ENCODE data around the gene MED28.

MED28 gene

GRCh38 chr4:17613761-17614415 lies 553 bp upstream of the MED28 start:
- no peaks in the 10 kb centered on the region for H3K27me3 ChIP-seq (ENCODE audit: control insufficient read depth in 5 of 5, insufficient read depth in 4 of 5, low read length in 5 of 5)
- peak overlapping the region; percentile 96 for H3K27ac ChIP-seq (ENCODE audit: low read depth, low read length)
- no peaks in the 10 kb centered on the region for H3K9me3 ChIP-seq (ENCODE audit: control insufficient read depth in 5 of 5, low read length in 5 of 5)
- H3K36me3 ChIP-seq (ENCODE audit: control insufficient read depth in 5 of 5, insufficient read depth in 5 of 5, low read length in 5 of 5) = peaks cover 0 to 14% (median 13%) of the 10 kb centered on the region in 5 donors
- H3K4me1 ChIP-seq (ENCODE audit: control insufficient read depth in 5 of 5, insufficient read depth in 5 of 5, low read length in 5 of 5) = peaks cover 5 to 32% (median 28%) of the 10 kb centered on the region in 5 donors
- H3K4me3 ChIP-seq (ENCODE audit: low read depth in 1 of 5, low read length in 5 of 5) = peak overlapping the region; percentile 91 to 99 (median 98)
- peak overlapping the region; percentile 87 to 100 (median 98) for H3K9ac ChIP-seq (ENCODE audit: low read length in 5 of 5)

GRCh38 chr4:17616283-17616682 lies 1.8 kb downstream of the MED28 start:
- peak overlapping the region in 2 of 5 donors; percentile 32 to 53 for H3K4me3 ChIP-seq (ENCODE audit: low read depth in 1 of 5, low read length in 5 of 5)
- H3K9me3 ChIP-seq (ENCODE audit: control insufficient read depth in 5 of 5, low read length in 5 of 5) = no peaks in the 10 kb centered on the region
- H3K9ac ChIP-seq (ENCODE audit: low read length in 5 of 5) = peak overlapping the region in 1 of 5 donors; percentile 59
- H3K36me3 ChIP-seq (ENCODE audit: control insufficient read depth in 5 of 5, insufficient read depth in 5 of 5, low read length in 5 of 5) = peaks cover 5 to 36% (median 33%) of the 10 kb centered on the region in 5 donors
- no peaks in the 10 kb centered on the region for H3K27me3 ChIP-seq (ENCODE audit: control insufficient read depth in 5 of 5, insufficient read depth in 4 of 5, low read length in 5 of 5)
- H3K4me1 ChIP-seq (ENCODE audit: control insufficient read depth in 5 of 5, insufficient read depth in 5 of 5, low read length in 5 of 5) = peaks cover 5 to 38% (median 35%) of the 10 kb centered on the region in 5 donors
- H3K27ac ChIP-seq (ENCODE audit: low read depth, low read length) = no peak overlapping the region

GRCh38 chr4:17618926-17619325 lies 4.5 kb downstream of the MED28 start:
- H3K4me1 ChIP-seq (ENCODE audit: control insufficient read depth in 5 of 5, insufficient read depth in 5 of 5, low read length in 5 of 5) = peaks cover 5 to 36% (median 35%) of the 10 kb centered on the region in 5 donors
- H3K27me3 ChIP-seq (ENCODE audit: control insufficient read depth in 5 of 5, insufficient read depth in 4 of 5, low read length in 5 of 5) = no peaks in the 10 kb centered on the region
- H3K9ac ChIP-seq (ENCODE audit: low read length in 5 of 5) = peak overlapping the region in 3 of 5 donors; percentile 2 to 56 (median 12)
- no peak overlapping the region for H3K27ac ChIP-seq (ENCODE audit: low read depth, low read length)
- no peaks in the 10 kb centered on the region for H3K9me3 ChIP-seq (ENCODE audit: control insufficient read depth in 5 of 5, low read length in 5 of 5)
- H3K36me3 ChIP-seq (ENCODE audit: control insufficient read depth in 5 of 5, insufficient read depth in 5 of 5, low read length in 5 of 5) = peaks cover 22 to 63% (median 58%) of the 10 kb centered on the region in 5 donors
- no peak overlapping the region for H3K4me3 ChIP-seq (ENCODE audit: low read depth in 1 of 5, low read length in 5 of 5)

- no peaks in the 10 kb centered on the region for H3K9me3 ChIP-seq (ENCODE audit: control insufficient read depth in 5 of 5, low read length in 5 of 5)
- H3K36me3 ChIP-seq (ENCODE audit: control insufficient read depth in 5 of 5, insufficient read depth in 5 of 5, low read length in 5 of 5) = peaks cover 28 to 69% (median 64%) of the 10 kb centered on the region in 5 donors
- peaks cover 5 to 36% (median 33%) of the 10 kb centered on the region in 5 donors for H3K4me1 ChIP-seq (ENCODE audit: control insufficient read depth in 5 of 5, insufficient read depth in 5 of 5, low read length in 5 of 5)
- H3K4me3 ChIP-seq (ENCODE audit: low read depth in 1 of 5, low read length in 5 of 5) = no peak overlapping the region
- H3K27ac ChIP-seq (ENCODE audit: low read depth, low read length) = no peak overlapping the region
- no peaks in the 10 kb centered on the region for H3K27me3 ChIP-seq (ENCODE audit: control insufficient read depth in 5 of 5, insufficient read depth in 4 of 5, low read length in 5 of 5)
- H3K9ac ChIP-seq (ENCODE audit: low read length in 5 of 5) = peak overlapping the region in 3 of 5 donors; percentile 2 to 56 (median 12)
Observed at GRCh38 chr4:17619416-17620105, 5.1 kb downstream of the MED28 start.

- H3K27me3 ChIP-seq (ENCODE audit: control insufficient read depth in 5 of 5, insufficient read depth in 4 of 5, low read length in 5 of 5) = no peaks in the 10 kb centered on the region
- no peak overlapping the region for H3K27ac ChIP-seq (ENCODE audit: low read depth, low read length)
- H3K4me3 ChIP-seq (ENCODE audit: low read depth in 1 of 5, low read length in 5 of 5) = no peak overlapping the region
- H3K9me3 ChIP-seq (ENCODE audit: control insufficient read depth in 5 of 5, low read length in 5 of 5) = no peaks in the 10 kb centered on the region
- H3K9ac ChIP-seq (ENCODE audit: low read length in 5 of 5) = no peak overlapping the region
- peaks cover 43 to 98% (median 89%) of the 10 kb centered on the region in 5 donors for H3K36me3 ChIP-seq (ENCODE audit: control insufficient read depth in 5 of 5, insufficient read depth in 5 of 5, low read length in 5 of 5)
- H3K4me1 ChIP-seq (ENCODE audit: control insufficient read depth in 5 of 5, insufficient read depth in 5 of 5, low read length in 5 of 5) = peaks cover 0 to 11% (median 9%) of the 10 kb centered on the region in 5 donors
Observed at GRCh38 chr4:17623451-17624001, 9.1 kb downstream of the MED28 start.

- H3K9ac ChIP-seq (ENCODE audit: low read length in 5 of 5) = no peak overlapping the region
- H3K27me3 ChIP-seq (ENCODE audit: control insufficient read depth in 5 of 5, insufficient read depth in 4 of 5, low read length in 5 of 5) = no peaks in the 10 kb centered on the region
- peaks cover 47 to 98% (median 94%) of the 10 kb centered on the region in 5 donors for H3K36me3 ChIP-seq (ENCODE audit: control insufficient read depth in 5 of 5, insufficient read depth in 5 of 5, low read length in 5 of 5)
- H3K4me3 ChIP-seq (ENCODE audit: low read depth in 1 of 5, low read length in 5 of 5) = no peak overlapping the region
- no peaks in the 10 kb centered on the region for H3K9me3 ChIP-seq (ENCODE audit: control insufficient read depth in 5 of 5, low read length in 5 of 5)
- no peak overlapping the region for H3K27ac ChIP-seq (ENCODE audit: low read depth, low read length)
- no peaks in the 10 kb centered on the region for H3K4me1 ChIP-seq (ENCODE audit: control insufficient read depth in 5 of 5, insufficient read depth in 5 of 5, low read length in 5 of 5)
Observed at GRCh38 chr4:17624821-17625220, 10.4 kb downstream of the MED28 start.

- Histone ChIP-seq H3K9ac (ENCODE audit: low read length in 5 of 5) (no peak overlapping the region), H3K27ac (ENCODE audit: low read depth, low read length) (no peak overlapping the region), H3K36me3 (ENCODE audit: control insufficient read depth in 5 of 5, insufficient read depth in 5 of 5, low read length in 5 of 5) (peaks cover 32 to 93% (median 82%) of the 10 kb centered on the region in 5 donors), H3K27me3 (ENCODE audit: control insufficient read depth in 5 of 5, insufficient read depth in 4 of 5, low read length in 5 of 5) (no peaks in the 10 kb centered on the region), H3K9me3 (ENCODE audit: control insufficient read depth in 5 of 5, low read length in 5 of 5) (no peaks in the 10 kb centered on the region), H3K4me3 (ENCODE audit: low read depth in 1 of 5, low read length in 5 of 5) (no peak overlapping the region), H3K4me1 (ENCODE audit: control insufficient read depth in 5 of 5, insufficient read depth in 5 of 5, low read length in 5 of 5) (no peaks in the 10 kb centered on the region)
Observed at GRCh38 chr4:17630228-17630627, 15.8 kb downstream of the MED28 start.

GRCh38 chr4:17633600-17633999 lies 19.2 kb downstream of the MED28 start:
- Histone ChIP-seq H3K4me3 (ENCODE audit: low read depth in 1 of 5, low read length in 5 of 5) (no peak overlapping the region), H3K4me1 (ENCODE audit: control insufficient read depth in 5 of 5, insufficient read depth in 5 of 5, low read length in 5 of 5) (no peaks in the 10 kb centered on the region), H3K9me3 (ENCODE audit: control insufficient read depth in 5 of 5, low read length in 5 of 5) (no peaks in the 10 kb centered on the region), H3K9ac (ENCODE audit: low read length in 5 of 5) (no peak overlapping the region), H3K27me3 (ENCODE audit: control insufficient read depth in 5 of 5, insufficient read depth in 4 of 5, low read length in 5 of 5) (no peaks in the 10 kb centered on the region), H3K36me3 (ENCODE audit: control insufficient read depth in 5 of 5, insufficient read depth in 5 of 5, low read length in 5 of 5) (peaks cover 18 to 66% (median 53%) of the 10 kb centered on the region in 5 donors), H3K27ac (ENCODE audit: low read depth, low read length) (no peak overlapping the region)

GRCh38 chr4:17635056-17635455 lies 20.6 kb downstream of the MED28 start:
- Histone ChIP-seq H3K9me3 (ENCODE audit: control insufficient read depth in 5 of 5, low read length in 5 of 5) (no peaks in the 10 kb centered on the region), H3K27ac (ENCODE audit: low read depth, low read length) (no peak overlapping the region), H3K4me1 (ENCODE audit: control insufficient read depth in 5 of 5, insufficient read depth in 5 of 5, low read length in 5 of 5) (no peaks in the 10 kb centered on the region), H3K27me3 (ENCODE audit: control insufficient read depth in 5 of 5, insufficient read depth in 4 of 5, low read length in 5 of 5) (no peaks in the 10 kb centered on the region), H3K9ac (ENCODE audit: low read length in 5 of 5) (no peak overlapping the region), H3K4me3 (ENCODE audit: low read depth in 1 of 5, low read length in 5 of 5) (no peak overlapping the region), H3K36me3 (ENCODE audit: control insufficient read depth in 5 of 5, insufficient read depth in 5 of 5, low read length in 5 of 5) (peaks cover 10 to 58% (median 41%) of the 10 kb centered on the region in 5 donors)

GRCh38 chr4:17636341-17636695 lies 21.9 kb downstream of the MED28 start:
- no peaks in the 10 kb centered on the region for H3K9me3 ChIP-seq (ENCODE audit: control insufficient read depth in 5 of 5, low read length in 5 of 5)
- H3K9ac ChIP-seq (ENCODE audit: low read length in 5 of 5) = no peak overlapping the region
- H3K27ac ChIP-seq (ENCODE audit: low read depth, low read length) = no peak overlapping the region
- H3K36me3 ChIP-seq (ENCODE audit: control insufficient read depth in 5 of 5, insufficient read depth in 5 of 5, low read length in 5 of 5) = peaks cover 9 to 48% (median 32%) of the 10 kb centered on the region in 5 donors
- H3K27me3 ChIP-seq (ENCODE audit: control insufficient read depth in 5 of 5, insufficient read depth in 4 of 5, low read length in 5 of 5) = no peaks in the 10 kb centered on the region
- H3K4me1 ChIP-seq (ENCODE audit: control insufficient read depth in 5 of 5, insufficient read depth in 5 of 5, low read length in 5 of 5) = no peaks in the 10 kb centered on the region
- no peak overlapping the region for H3K4me3 ChIP-seq (ENCODE audit: low read depth in 1 of 5, low read length in 5 of 5)
